ENCODE measurements around the gene GNAO1.

Gene GNAO1

DNA sequence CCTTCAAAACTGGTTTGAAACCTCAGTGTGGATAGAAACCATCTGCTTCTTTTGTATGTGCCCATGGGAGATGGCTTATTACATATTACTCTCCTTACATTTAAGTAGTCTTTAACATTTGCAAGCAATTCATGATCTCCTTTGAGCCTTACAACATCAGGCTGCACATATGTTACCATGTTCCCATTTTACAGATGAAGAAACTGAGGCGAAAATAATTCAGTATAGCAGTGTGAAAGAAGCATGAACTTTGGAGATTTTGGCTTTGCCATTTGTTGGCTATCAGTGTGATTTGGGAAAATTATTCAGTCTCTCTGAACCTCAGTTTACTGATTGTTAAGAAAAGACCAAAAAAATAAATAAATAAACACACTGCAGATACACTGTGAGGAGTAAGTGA lies 15.7 kb downstream of the GNAO1 start:
- Mint-ChIP-seq H3K27ac (no peak overlapping the region), H3K4me1 (no peaks in the 10 kb centered on the region), H3K36me3 (no peaks in the 10 kb centered on the region), H3K9me3 (no peaks in the 10 kb centered on the region), H3K27me3 (peaks cover 9% of the 10 kb centered on the region), H3K4me3 (no peak overlapping the region)
- ATAC-seq (ENCODE audit: low read depth) (no peak), DNase-seq (ENCODE audit: low spot score in 2 of 2) (no peak)

DNA sequence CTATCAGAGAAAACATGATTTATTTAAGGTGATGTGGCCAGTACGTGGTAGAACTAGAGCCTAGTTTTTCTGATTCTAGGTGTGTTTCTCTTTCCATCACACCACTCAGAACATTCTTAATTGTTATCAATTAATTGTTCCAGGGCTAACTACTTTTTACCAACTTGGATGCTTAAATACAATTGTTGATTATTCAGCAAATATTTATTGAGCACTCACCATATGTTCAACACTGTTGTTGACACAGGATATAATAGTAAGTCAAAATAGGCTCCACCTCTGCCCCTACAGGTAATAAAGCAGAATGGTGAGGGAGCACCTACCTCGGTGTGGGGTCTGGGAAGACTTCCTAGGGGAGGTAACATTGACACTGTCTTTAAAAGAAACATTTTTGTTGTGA lies 16.1 kb downstream of the GNAO1 start:
- H3K36me3 Mint-ChIP-seq, result no peaks in the 10 kb centered on the region
- no peak overlapping the region for H3K4me3 Mint-ChIP-seq
- ATAC-seq (ENCODE audit: low read depth), result no peak
- H3K9me3 Mint-ChIP-seq, result no peaks in the 10 kb centered on the region
- H3K27ac Mint-ChIP-seq, result no peak overlapping the region
- no peaks in the 10 kb centered on the region for H3K4me1 Mint-ChIP-seq
- DNase-seq (ENCODE audit: low spot score in 2 of 2), result no peak
- peaks cover 12% of the 10 kb centered on the region for H3K27me3 Mint-ChIP-seq

DNA sequence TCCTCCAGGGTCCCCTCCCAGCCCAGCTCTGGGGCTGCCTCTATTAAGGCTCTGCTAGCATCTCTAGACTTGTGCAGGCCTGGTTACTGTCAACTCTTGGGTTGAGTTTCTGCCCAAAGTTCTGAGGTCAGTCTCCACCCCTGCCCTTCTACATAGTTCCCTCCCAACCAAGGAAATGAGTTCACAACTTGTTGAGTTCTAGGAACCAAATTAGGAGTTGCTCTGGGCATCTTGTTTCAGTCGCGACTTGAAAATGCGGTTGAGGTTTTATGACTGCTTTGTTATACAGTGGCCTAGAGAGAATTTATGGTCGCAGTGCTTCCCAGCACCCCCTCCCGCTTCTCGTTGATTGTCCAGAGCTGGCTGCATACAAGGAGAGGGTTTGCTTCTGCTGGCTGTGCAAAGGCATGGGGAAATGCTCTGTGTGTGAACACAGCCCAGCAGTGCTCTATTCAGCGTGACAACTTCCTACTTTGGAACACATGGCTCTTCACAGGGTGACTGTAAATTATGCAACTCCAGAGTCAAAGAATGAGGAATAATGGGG lies 20.2 kb downstream of the GNAO1 start:
- ATAC-seq (ENCODE audit: low read depth) (no peak), DNase-seq (ENCODE audit: low spot score in 2 of 2) (no peak)
- Mint-ChIP-seq H3K4me3 (no peak overlapping the region), H3K4me1 (no peaks in the 10 kb centered on the region), H3K27me3 (peaks cover 23% of the 10 kb centered on the region), H3K36me3 (no peaks in the 10 kb centered on the region), H3K9me3 (no peaks in the 10 kb centered on the region), H3K27ac (no peak overlapping the region)

DNA sequence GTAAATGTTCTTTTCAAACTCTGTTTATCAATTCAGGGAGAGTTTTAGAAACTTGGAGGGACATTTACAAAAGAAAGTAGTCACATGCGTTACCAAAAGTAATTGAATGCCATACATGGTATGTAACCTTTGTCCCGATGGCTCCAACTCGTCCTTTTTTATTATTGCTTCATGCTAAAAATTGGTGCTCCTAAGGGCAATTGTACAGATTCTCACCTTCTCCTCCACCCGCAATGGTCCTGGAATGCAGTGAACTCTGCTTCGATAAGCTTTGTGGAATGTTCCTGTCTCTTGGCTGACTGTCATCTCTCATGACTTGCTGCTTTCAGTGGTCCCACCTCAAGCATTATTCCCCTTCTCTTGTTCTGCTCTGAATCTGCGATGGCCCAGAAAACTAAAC lies 20.9 kb downstream of the GNAO1 start:
- Mint-ChIP-seq H3K27me3 (peaks cover 23% of the 10 kb centered on the region), H3K4me3 (no peak overlapping the region), H3K36me3 (no peaks in the 10 kb centered on the region), H3K27ac (no peak overlapping the region), H3K9me3 (no peaks in the 10 kb centered on the region), H3K4me1 (no peaks in the 10 kb centered on the region)
- DNase-seq (ENCODE audit: low spot score in 2 of 2) (no peak), ATAC-seq (ENCODE audit: low read depth) (no peak)

DNA sequence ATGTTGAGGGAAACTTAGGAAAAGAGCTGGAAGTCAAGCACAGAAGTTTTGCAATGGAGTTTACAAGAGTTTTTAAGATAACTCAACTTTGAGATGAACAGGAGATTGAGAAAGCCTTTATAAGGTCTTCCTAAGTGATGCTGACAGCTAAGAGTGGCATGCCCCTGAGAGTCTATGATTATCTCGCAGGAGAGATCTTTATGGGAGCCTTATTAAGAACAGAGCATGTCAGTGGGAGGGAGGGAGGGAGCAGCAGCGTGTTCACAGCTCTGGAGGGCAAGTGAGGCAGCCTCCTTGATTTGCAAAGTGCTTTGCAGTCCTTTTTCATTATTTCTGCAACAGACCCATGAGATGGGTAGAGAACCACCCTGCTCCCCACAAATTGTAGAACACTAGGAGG lies 30.7 kb downstream of the GNAO1 start:
- Mint-ChIP-seq H3K4me3 (no peak overlapping the region), H3K27me3 (peaks cover 9% of the 10 kb centered on the region), H3K27ac (no peak overlapping the region), H3K9me3 (no peaks in the 10 kb centered on the region), H3K4me1 (peaks cover 10% of the 10 kb centered on the region), H3K36me3 (no peaks in the 10 kb centered on the region)
- DNase-seq (ENCODE audit: low spot score in 2 of 2), result no peak
- ATAC-seq (ENCODE audit: low read depth), result no peak

DNA sequence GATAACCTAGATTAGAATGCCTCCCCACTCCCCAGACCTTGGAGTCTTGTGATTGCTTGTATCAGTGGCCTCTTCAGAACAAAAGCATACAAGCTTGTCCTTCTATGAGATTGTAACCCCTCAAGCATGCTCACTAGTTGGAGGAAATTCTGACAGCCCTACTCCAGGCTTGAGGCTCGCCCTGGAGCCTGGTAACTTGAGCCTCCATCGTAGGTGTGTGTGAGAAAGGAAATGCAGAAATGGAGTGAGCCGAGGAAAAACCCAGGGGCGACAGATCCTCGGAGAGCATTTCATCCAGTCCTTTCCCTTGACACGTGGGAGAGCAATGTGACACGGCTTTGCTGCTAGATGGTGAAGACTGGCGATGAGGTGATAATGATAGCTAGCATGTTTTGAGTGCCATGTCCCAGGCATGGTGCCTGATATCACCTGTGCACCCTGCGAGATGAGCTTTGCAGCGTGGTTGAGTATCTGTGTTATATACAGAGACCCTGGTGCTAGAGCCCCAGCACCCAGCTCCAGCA lies 31.2 kb downstream of the GNAO1 start:
- H3K36me3 Mint-ChIP-seq, result no peaks in the 10 kb centered on the region
- H3K9me3 Mint-ChIP-seq, result no peaks in the 10 kb centered on the region
- no peak overlapping the region for H3K27ac Mint-ChIP-seq
- H3K4me1 Mint-ChIP-seq, result peaks cover 13% of the 10 kb centered on the region
- DNase-seq (ENCODE audit: low spot score in 2 of 2) (no peak), ATAC-seq (ENCODE audit: low read depth) (no peak)
- H3K4me3 Mint-ChIP-seq, result no peak overlapping the region
- H3K27me3 Mint-ChIP-seq, result peaks cover 9% of the 10 kb centered on the region

DNA sequence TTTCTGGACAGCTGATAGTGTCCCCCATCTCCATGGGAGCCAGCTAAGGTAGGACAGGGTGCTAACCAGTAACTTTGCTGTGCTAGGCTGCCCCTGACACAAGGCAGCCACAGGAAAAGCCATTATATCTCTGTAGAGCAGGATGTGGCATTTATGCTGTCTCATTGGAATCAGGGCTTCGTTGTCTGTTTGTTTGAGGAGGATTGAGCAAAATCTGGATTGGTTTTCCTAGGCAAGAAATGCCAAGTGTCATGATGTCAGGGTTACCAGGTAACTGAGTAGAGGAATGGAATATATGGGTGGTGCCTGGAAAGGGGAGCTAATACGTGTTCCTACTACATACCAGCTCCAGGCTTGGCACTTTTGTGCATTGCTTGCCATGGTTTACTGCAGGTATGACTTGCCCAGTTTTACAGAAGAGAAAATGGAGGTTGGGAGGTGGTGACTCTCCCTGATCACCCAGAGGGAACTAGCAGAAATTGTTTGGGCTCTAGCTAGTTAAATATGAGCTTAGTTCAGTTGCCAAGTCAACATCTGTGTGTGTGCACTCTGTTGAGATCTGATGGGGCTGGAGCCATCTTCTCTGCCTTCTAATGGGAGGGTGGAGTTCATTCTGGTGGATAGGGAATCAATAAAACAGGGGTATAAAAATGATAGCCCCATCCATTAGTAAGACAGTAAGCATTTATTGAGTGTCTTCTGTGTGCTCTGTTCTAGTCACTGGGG lies 33.9 kb downstream of the GNAO1 start:
- peaks cover 13% of the 10 kb centered on the region for H3K4me1 Mint-ChIP-seq
- no peaks in the 10 kb centered on the region for H3K36me3 Mint-ChIP-seq
- DNase-seq (ENCODE audit: low spot score in 2 of 2) (no peak), ATAC-seq (ENCODE audit: low read depth) (no peak)
- H3K9me3 Mint-ChIP-seq, result no peaks in the 10 kb centered on the region
- peaks cover 7% of the 10 kb centered on the region for H3K27me3 Mint-ChIP-seq
- peak overlapping the region; percentile 12 for H3K27ac Mint-ChIP-seq
- no peak overlapping the region for H3K4me3 Mint-ChIP-seq

DNA sequence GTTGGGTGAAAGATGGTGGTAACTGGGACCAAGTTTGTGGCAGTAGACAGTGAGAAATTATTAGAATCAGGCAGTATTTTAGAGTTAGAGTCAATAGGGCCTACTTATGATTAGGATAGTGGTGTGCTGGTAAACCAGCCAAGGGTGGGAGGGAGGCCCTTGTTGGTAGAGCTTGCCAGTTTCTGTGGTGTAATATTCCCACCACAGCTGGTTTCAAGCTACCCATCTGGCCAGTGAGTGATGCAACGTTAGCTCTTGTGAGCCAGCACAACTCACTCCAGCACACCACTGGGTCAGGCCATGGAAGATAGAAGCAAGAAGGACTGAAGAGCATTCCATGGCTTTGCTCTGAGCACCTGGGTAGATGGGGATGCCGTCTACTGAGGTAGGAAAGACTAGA lies 34.9 kb downstream of the GNAO1 start:
- no peaks in the 10 kb centered on the region for H3K36me3 Mint-ChIP-seq
- peak overlapping the region; percentile 12 for H3K27ac Mint-ChIP-seq
- no peak overlapping the region for H3K4me3 Mint-ChIP-seq
- peaks cover 13% of the 10 kb centered on the region for H3K4me1 Mint-ChIP-seq
- H3K27me3 Mint-ChIP-seq, result peaks cover 7% of the 10 kb centered on the region
- no peak for ATAC-seq (ENCODE audit: low read depth)
- no peak for DNase-seq (ENCODE audit: low spot score in 2 of 2)
- H3K9me3 Mint-ChIP-seq, result no peaks in the 10 kb centered on the region

DNA sequence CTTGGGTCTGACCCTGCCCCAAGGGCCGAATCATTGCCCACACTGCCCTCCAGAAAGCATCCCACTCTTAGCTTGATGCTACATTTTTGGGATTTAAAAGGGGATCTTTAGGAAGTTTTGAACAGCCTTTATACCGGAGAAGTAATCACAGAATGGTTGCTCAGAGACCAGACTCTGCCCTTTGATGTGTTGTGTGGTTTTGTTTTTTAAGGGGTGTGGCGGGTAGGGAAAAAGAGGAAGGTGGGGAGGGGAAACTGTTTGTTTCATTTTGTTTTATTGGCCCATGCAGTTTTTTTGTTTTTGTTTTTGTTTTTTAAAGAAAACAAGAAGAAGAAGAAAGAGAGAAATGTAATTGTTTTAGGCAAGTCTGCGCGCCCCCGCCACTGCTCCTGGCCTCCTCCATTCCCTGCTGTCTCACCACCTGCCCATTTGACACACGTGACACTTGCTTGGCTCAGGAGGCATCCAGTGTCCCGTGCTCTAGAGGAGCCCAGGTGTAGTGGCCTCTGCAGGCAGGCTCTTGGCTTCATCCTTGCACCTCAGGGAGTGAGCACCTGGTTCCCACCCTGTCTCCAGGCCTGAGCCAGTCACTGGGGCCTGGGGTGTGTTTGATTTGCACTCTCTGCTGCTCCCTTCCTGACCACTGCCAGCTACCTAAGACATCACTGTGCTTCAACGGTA lies 35.7 kb downstream of the GNAO1 start:
- no peaks in the 10 kb centered on the region for H3K36me3 Mint-ChIP-seq
- no peak for DNase-seq (ENCODE audit: low spot score in 2 of 2)
- ATAC-seq (ENCODE audit: low read depth), result peak; percentile 80
- H3K27ac Mint-ChIP-seq, result peak overlapping the region; percentile 12
- peak overlapping the region; percentile 16 for H3K4me3 Mint-ChIP-seq
- peaks cover 13% of the 10 kb centered on the region for H3K4me1 Mint-ChIP-seq
- H3K27me3 Mint-ChIP-seq, result peaks cover 9% of the 10 kb centered on the region
- no peaks in the 10 kb centered on the region for H3K9me3 Mint-ChIP-seq

DNA sequence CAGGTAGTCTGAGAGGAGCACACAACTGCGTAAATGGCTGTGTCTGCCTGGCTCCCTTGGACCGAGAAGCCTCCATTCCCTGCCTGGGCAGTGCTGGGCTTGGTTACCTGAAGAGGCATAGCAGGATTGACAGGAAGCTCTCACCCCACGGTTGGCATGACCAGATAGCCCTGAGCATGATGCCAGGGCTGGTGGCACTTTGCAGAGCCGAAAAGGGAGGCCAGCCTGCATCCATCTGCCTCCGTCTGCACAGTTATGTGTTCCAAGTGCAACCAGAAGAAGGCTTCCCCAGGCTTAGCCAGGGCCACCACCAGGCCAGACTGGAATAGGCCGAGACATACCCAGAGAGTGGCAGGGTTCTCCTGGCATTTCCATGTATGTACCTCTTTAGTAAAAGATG lies 36.6 kb downstream of the GNAO1 start:
- peaks cover 13% of the 10 kb centered on the region for H3K4me1 Mint-ChIP-seq
- no peak overlapping the region for H3K27ac Mint-ChIP-seq
- H3K4me3 Mint-ChIP-seq, result no peak overlapping the region
- peaks cover 6% of the 10 kb centered on the region for H3K27me3 Mint-ChIP-seq
- DNase-seq (ENCODE audit: low spot score in 2 of 2) (no peak), ATAC-seq (ENCODE audit: low read depth) (no peak)
- no peaks in the 10 kb centered on the region for H3K9me3 Mint-ChIP-seq
- no peaks in the 10 kb centered on the region for H3K36me3 Mint-ChIP-seq

DNA sequence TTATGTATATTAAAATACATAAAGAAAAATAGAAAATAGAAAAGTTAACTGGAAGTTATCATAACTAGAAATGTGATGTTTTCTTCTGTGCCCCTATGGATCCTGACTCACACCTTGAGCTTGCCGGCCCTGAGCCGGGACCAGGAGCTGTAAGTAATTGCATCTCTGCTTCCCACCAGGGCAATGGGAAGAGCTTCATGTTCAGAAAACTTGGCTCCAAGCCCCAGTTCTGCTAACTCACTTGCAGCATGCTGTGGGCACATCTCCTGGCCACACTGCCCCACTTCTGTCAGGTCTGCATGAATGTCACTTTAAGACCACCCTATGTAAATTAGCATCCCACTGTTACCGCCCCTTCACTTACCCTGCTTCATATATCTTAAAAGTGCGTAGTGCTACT lies 37.2 kb downstream of the GNAO1 start:
- H3K27me3 Mint-ChIP-seq, result peaks cover 5% of the 10 kb centered on the region
- no peaks in the 10 kb centered on the region for H3K9me3 Mint-ChIP-seq
- DNase-seq (ENCODE audit: low spot score in 2 of 2), result no peak
- no peaks in the 10 kb centered on the region for H3K36me3 Mint-ChIP-seq
- H3K4me3 Mint-ChIP-seq, result no peak overlapping the region
- ATAC-seq (ENCODE audit: low read depth), result no peak
- no peak overlapping the region for H3K27ac Mint-ChIP-seq
- peaks cover 13% of the 10 kb centered on the region for H3K4me1 Mint-ChIP-seq

DNA sequence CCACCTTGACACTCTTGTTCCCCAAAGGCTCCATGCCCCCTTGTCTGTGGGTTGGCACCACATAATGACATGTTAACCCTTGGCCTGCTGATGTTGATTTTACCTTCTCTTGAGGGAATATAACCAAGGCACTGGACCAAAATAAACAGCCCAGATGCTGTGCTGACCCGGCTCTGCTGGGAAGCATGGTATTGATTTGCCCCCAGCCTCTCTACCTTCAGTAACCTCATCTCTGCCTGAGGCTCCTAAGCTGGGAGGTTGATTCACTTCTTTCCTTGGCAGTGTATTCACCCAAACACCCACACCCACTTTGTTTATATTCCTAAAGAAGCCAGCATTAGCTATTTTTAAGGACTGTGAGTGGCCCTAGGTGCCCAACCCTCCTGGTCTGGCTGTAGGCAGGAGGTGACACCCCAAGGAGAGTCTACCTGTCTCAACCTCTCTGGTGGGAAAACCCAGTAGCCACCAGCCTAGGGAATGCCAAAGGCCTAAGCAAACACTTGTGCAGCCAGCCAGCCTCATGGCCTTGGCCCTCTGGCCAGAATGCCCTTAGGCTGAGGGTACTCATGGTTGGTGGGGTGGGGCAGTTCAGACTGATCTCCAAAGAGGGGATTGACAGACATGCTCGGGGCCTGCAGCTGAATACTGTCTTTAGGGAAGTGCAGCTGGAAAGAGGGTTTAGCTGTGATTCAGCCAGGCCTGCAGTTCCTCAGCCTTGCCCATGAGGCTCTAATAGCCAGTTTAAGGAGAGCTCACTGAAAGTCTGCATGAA lies 42.7 kb downstream of the GNAO1 start:
- no peaks in the 10 kb centered on the region for H3K36me3 Mint-ChIP-seq
- H3K27me3 Mint-ChIP-seq, result peaks cover 6% of the 10 kb centered on the region
- no peaks in the 10 kb centered on the region for H3K4me1 Mint-ChIP-seq
- no peaks in the 10 kb centered on the region for H3K9me3 Mint-ChIP-seq
- H3K4me3 Mint-ChIP-seq, result no peak overlapping the region
- no peak for ATAC-seq (ENCODE audit: low read depth)
- no peak for DNase-seq (ENCODE audit: low spot score in 2 of 2)
- H3K27ac Mint-ChIP-seq, result no peak overlapping the region

DNA sequence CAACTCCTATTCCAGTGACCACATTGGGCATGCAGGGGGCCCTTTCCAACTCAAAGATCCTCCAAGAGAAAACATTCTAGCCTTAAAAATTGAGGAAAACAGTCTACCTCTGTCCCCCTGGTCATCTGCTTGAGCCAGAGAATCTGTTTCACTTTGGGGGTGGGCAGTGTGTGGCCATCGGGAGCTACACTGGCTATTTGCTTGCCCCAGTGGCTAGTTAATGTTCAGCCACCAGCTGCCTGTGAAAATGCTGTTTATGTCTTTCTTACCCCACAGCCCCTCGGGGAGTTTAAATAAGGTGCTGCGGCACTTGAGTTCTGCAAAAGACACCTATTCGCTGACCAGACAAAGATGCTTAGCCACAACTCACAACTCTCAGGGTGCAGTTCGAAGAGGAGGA lies 43.4 kb downstream of the GNAO1 start:
- DNase-seq (ENCODE audit: low spot score in 2 of 2) (no peak), ATAC-seq (ENCODE audit: low read depth) (no peak)
- H3K4me1 Mint-ChIP-seq, result no peaks in the 10 kb centered on the region
- peaks cover 8% of the 10 kb centered on the region for H3K27me3 Mint-ChIP-seq
- H3K9me3 Mint-ChIP-seq, result no peaks in the 10 kb centered on the region
- H3K27ac Mint-ChIP-seq, result no peak overlapping the region
- no peak overlapping the region for H3K4me3 Mint-ChIP-seq
- H3K36me3 Mint-ChIP-seq, result no peaks in the 10 kb centered on the region

DNA sequence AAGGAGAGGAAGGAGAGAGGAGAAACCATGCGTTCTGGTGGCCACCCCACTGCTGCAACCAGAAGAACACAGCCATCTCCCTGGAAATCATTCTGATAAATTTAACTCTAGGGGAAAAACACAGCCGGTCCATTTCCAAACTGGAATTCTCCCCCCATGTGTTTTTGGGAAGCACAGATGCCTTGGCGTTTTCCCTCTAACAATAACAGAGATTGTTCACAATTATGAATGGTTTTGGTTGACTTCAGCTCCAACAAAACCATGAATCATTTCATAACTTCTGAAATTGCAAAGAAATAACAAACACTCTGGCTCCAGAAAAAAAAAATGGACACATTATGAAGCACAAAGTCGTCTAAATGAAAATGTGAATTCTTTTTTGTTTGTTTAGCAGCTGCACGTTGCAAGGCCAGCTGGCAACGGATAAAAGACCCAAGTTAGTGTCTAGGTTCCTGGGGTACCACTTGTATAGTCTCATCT lies 46.2 kb downstream of the GNAO1 start:
- ATAC-seq (ENCODE audit: low read depth) (no peak), DNase-seq (ENCODE audit: low spot score in 2 of 2) (no peak)
- H3K27ac Mint-ChIP-seq, result no peak overlapping the region
- H3K4me3 Mint-ChIP-seq, result no peak overlapping the region
- no peaks in the 10 kb centered on the region for H3K9me3 Mint-ChIP-seq
- no peaks in the 10 kb centered on the region for H3K4me1 Mint-ChIP-seq
- no peaks in the 10 kb centered on the region for H3K36me3 Mint-ChIP-seq
- H3K27me3 Mint-ChIP-seq, result peaks cover 12% of the 10 kb centered on the region
